Neural progenitor cell (in vitro differentiated cells): Measurements from ENCODE around the gene DCC. TPM values are rescaled to one million over a fixed set of nuclear protein-coding genes. Genes with fewer than 3 reads are reported as not detected.

ENCODE experiments used
- DNase-seq: peaks from one replicate; pipeline ENCODE4 v3.0.0-alpha.2; 2016; ENCODE audit warnings: low spot score
- H2AFZ ChIP-seq: fragments of 200-600 bp; sonication (generic); replicated peaks from 2 replicates; pipeline ENCODE4 v1.6.1; 2016; ENCODE audit warnings: antibody characterized with exemption
- H3F3A ChIP-seq: fragments of 200-600 bp; sonication (generic); 2 replicates; pipeline ENCODE4 v1.6.1; 2016; ENCODE audit warnings: antibody characterized with exemption, low read depth
- H3K27ac ChIP-seq: fragments of 200-600 bp; sonication (generic); 2 replicates; pipeline ENCODE4 v1.5.1; 2016; ENCODE audit warnings: mild to moderate bottlenecking
- H3K27me3 ChIP-seq: fragments of 200-600 bp; sonication (generic); 2 replicates; pipeline ENCODE4 v1.6.1; 2016; ENCODE audit warnings: mild to moderate bottlenecking, moderate library complexity
- H3K36me3 ChIP-seq: fragments of 200-600 bp; sonication (generic); 2 replicates; pipeline ENCODE4 v1.5.1; 2016
- H3K4me1 ChIP-seq: fragments of 200-600 bp; sonication (generic); 2 replicates; pipeline ENCODE4 v1.6.1; 2016; ENCODE audit warnings: mixed run types
- H3K4me2 ChIP-seq: fragments of 200-600 bp; sonication (generic); 2 replicates; pipeline ENCODE4 v1.6.1; 2016
- H3K4me3 ChIP-seq: fragments of 200-600 bp; sonication (generic); 2 replicates; pipeline ENCODE4 v1.5.1; 2016
- H3K79me2 ChIP-seq: fragments of 200-600 bp; sonication (generic); 2 replicates; pipeline ENCODE4 v1.6.1; 2016; ENCODE audit warnings: low read depth
- H3K9ac ChIP-seq: fragments of 200-600 bp; sonication (generic); 2 replicates; pipeline ENCODE4 v1.6.1; 2016
- H3K9me3 ChIP-seq: fragments of 200-600 bp; sonication (generic); 2 replicates; pipeline ENCODE4 v1.5.1; 2016; ENCODE audit warnings: low read depth
- H4K20me1 ChIP-seq: fragments of 200-600 bp; sonication (generic); 2 replicates; pipeline ENCODE4 v1.6.1; 2016; ENCODE audit warnings: low read depth
- H3K27ac Mint-ChIP-seq: 3 replicates; pipeline ENCODE4 v1.8.0; 2021; ENCODE audit warnings: mixed read lengths
- H3K27me3 Mint-ChIP-seq: 2 replicates; pipeline ENCODE4 v1.8.0; 2022; ENCODE audit warnings: low read depth, mild to moderate bottlenecking, inconsistent platforms, moderate library complexity, mixed read lengths; ENCODE audit not compliant: insufficient read depth
- H3K36me3 Mint-ChIP-seq: 3 replicates; pipeline ENCODE4 v1.8.0; 2021; ENCODE audit warnings: mixed read lengths
- H3K4me1 Mint-ChIP-seq: 3 replicates; pipeline ENCODE4 v1.8.0; 2021; ENCODE audit warnings: mixed read lengths
- H3K4me3 Mint-ChIP-seq: 3 replicates; pipeline ENCODE4 v1.8.0; 2021; ENCODE audit warnings: mild to moderate bottlenecking, moderate library complexity, mixed read lengths
- H3K9me3 Mint-ChIP-seq: 3 replicates; pipeline ENCODE4 v1.8.0; 2020; ENCODE audit warnings: mixed read lengths
- CTCF ChIP-seq: fragments of 200-600 bp; sonication (generic); IDR thresholded peaks from 2 replicates; pipeline ENCODE4 v1.5.1; 2017; ENCODE audit warnings: antibody characterized with exemption, mild to moderate bottlenecking
- EZH2 ChIP-seq: fragments of 200-600 bp; sonication (generic); IDR thresholded peaks from 2 replicates; pipeline ENCODE4 v1.6.1; 2017; ENCODE audit warnings: antibody characterized with exemption, mild to moderate bottlenecking, moderate library complexity
- EZH2phosphoT487 ChIP-seq: fragments of 200-600 bp; sonication (generic); IDR thresholded peaks from 2 replicates; pipeline ENCODE4 v1.6.1; 2017; ENCODE audit warnings: antibody characterized with exemption
- total RNA-seq: library from RNA; depleted of rRNA; stranded (reverse); fragments of >200 nt; gene quantifications from 2 replicates; pipeline ENCODE4 v1.2.3, GENCODE V29; 2015; ENCODE audit warnings: low replicate concordance

DCC gene
- total RNA-seq, 1 donor from 2014 or later = 0.41 TPM

- H3K36me3 Mint-ChIP-seq = peaks cover 15% of the 10 kb centered on the region
- Histone ChIP-seq H3K9me3 (no peaks in the 10 kb centered on the region), H3K4me1 (no peaks in the 10 kb centered on the region), H3K36me3 (no peaks in the 10 kb centered on the region), H3K4me2 (no peak overlapping the region), H3K27ac (no peak overlapping the region), H3K27me3 (no peaks in the 10 kb centered on the region), H2AFZ (no peak overlapping the region), H3F3A (no peaks in the 10 kb centered on the region), H3K79me2 (no peaks in the 10 kb centered on the region), H3K4me3 (no peak overlapping the region), H3K9ac (no peak overlapping the region), H4K20me1 (no peaks in the 10 kb centered on the region)
- no peak overlapping the region for H3K4me3 Mint-ChIP-seq
- TF ChIP-seq EZH2 (no peak), CTCF (no peak), EZH2phosphoT487 (no peak)
- H3K27ac Mint-ChIP-seq = no peak overlapping the region
- H3K4me1 Mint-ChIP-seq = no peaks in the 10 kb centered on the region
- no peaks in the 10 kb centered on the region for H3K27me3 Mint-ChIP-seq
- no peak for DNase-seq
- H3K9me3 Mint-ChIP-seq = peaks cover 5% of the 10 kb centered on the region
Observed at GRCh38 chr18:53443831-53444230, 1103.8 kb downstream of the DCC start.

- no peaks in the 10 kb centered on the region for H3K4me1 ChIP-seq
- no peak for DNase-seq
- TF ChIP-seq EZH2 (no peak), CTCF (no peak), EZH2phosphoT487 (no peak)
- H3K4me1 Mint-ChIP-seq = peaks cover 10% of the 10 kb centered on the region
- H4K20me1 ChIP-seq = no peaks in the 10 kb centered on the region
- H3K79me2 ChIP-seq = no peaks in the 10 kb centered on the region
- no peak overlapping the region for H3K9ac ChIP-seq
- H3K27ac Mint-ChIP-seq = no peak overlapping the region
- H3K36me3 ChIP-seq = no peaks in the 10 kb centered on the region
- no peaks in the 10 kb centered on the region for H3K9me3 Mint-ChIP-seq
- H3K4me3 ChIP-seq = no peak overlapping the region
- H2AFZ ChIP-seq = no peak overlapping the region
- H3K36me3 Mint-ChIP-seq = peaks cover 14% of the 10 kb centered on the region
- no peaks in the 10 kb centered on the region for H3F3A ChIP-seq
- H3K27me3 ChIP-seq = no peaks in the 10 kb centered on the region
- no peaks in the 10 kb centered on the region for H3K27me3 Mint-ChIP-seq
- H3K9me3 ChIP-seq = no peaks in the 10 kb centered on the region
- no peak overlapping the region for H3K4me2 ChIP-seq
- no peak overlapping the region for H3K4me3 Mint-ChIP-seq
- no peak overlapping the region for H3K27ac ChIP-seq
Observed at GRCh38 chr18:53451902-53452301, 1111.9 kb downstream of the DCC start.

- Histone ChIP-seq H3K9me3 (no peaks in the 10 kb centered on the region), H3K27me3 (no peaks in the 10 kb centered on the region), H3K4me3 (no peak overlapping the region), H4K20me1 (no peaks in the 10 kb centered on the region), H3K9ac (no peak overlapping the region), H3K27ac (no peak overlapping the region), H3K79me2 (no peaks in the 10 kb centered on the region), H3K4me2 (no peak overlapping the region), H3K36me3 (no peaks in the 10 kb centered on the region), H2AFZ (no peak overlapping the region), H3K4me1 (peaks cover 13% of the 10 kb centered on the region), H3F3A (peaks cover 14% of the 10 kb centered on the region)
- H3K27me3 Mint-ChIP-seq = peaks cover 2% of the 10 kb centered on the region
- no peak overlapping the region for H3K4me3 Mint-ChIP-seq
- H3K4me1 Mint-ChIP-seq = peaks cover 35% of the 10 kb centered on the region
- TF ChIP-seq CTCF = no peak
- no peak for TF ChIP-seq EZH2
- TF ChIP-seq EZH2phosphoT487 = no peak
- peak overlapping the region; percentile 75 for H3K27ac Mint-ChIP-seq
- H3K36me3 Mint-ChIP-seq = peaks cover 9% of the 10 kb centered on the region
- peaks cover 16% of the 10 kb centered on the region for H3K9me3 Mint-ChIP-seq
- no peak for DNase-seq
Observed at GRCh38 chr18:53457068-53457467, 1117.1 kb downstream of the DCC start.

GRCh38 chr18:53458268-53458667 is 1118.3 kb downstream of the DCC start:
- Histone ChIP-seq H3K79me2 (no peaks in the 10 kb centered on the region), H3K4me3 (no peak overlapping the region), H2AFZ (no peak overlapping the region), H3K27me3 (no peaks in the 10 kb centered on the region), H3K9ac (no peak overlapping the region), H3K4me2 (peak overlapping the region; percentile 58), H3K36me3 (no peaks in the 10 kb centered on the region), H4K20me1 (no peaks in the 10 kb centered on the region), H3K9me3 (no peaks in the 10 kb centered on the region), H3K27ac (no peak overlapping the region), H3K4me1 (peaks cover 13% of the 10 kb centered on the region), H3F3A (peaks cover 14% of the 10 kb centered on the region)
- H3K27ac Mint-ChIP-seq = no peak overlapping the region
- DNase-seq = no peak
- H3K4me1 Mint-ChIP-seq = peaks cover 35% of the 10 kb centered on the region
- peaks cover 2% of the 10 kb centered on the region for H3K27me3 Mint-ChIP-seq
- H3K36me3 Mint-ChIP-seq = peaks cover 7% of the 10 kb centered on the region
- TF ChIP-seq EZH2phosphoT487 = no peak
- TF ChIP-seq CTCF = no peak
- TF ChIP-seq EZH2 = no peak
- peaks cover 18% of the 10 kb centered on the region for H3K9me3 Mint-ChIP-seq
- H3K4me3 Mint-ChIP-seq = no peak overlapping the region
